H9 (cell line): ENCODE results near the gene ZNF408. TPM values are rescaled to one million over a fixed set of nuclear protein-coding genes. Genes with fewer than 3 reads are reported as not detected.

ENCODE experiments used
- DNase-seq: peaks from one replicate; pipeline ENCODE4 v3.0.0-alpha.2; 2017
- H2AFZ ChIP-seq: one replicate; pipeline ENCODE4 v1.6.1; 2013; ENCODE audit warnings: mild to moderate bottlenecking, low read length, control low read depth, moderate library complexity
- H2AK5ac ChIP-seq: 2 replicates; pipeline ENCODE4 v1.6.1; 2013; ENCODE audit warnings: low read length, control low read depth, mixed read lengths; ENCODE audit not compliant: insufficient read length
- H2BK120ac ChIP-seq: one replicate; pipeline ENCODE4 v1.6.1; 2013; ENCODE audit warnings: low read depth, mild to moderate bottlenecking, low read length, control low read depth, inconsistent platforms; ENCODE audit not compliant: poor library complexity, severe bottlenecking
- H2BK12ac ChIP-seq: 2 replicates; pipeline ENCODE4 v1.6.1; 2013; ENCODE audit warnings: low read length, control low read depth, mixed read lengths, low read depth; ENCODE audit not compliant: insufficient read length
- H2BK15ac ChIP-seq: 2 replicates; pipeline ENCODE4 v1.6.1; 2013; ENCODE audit warnings: low read depth, low read length, control low read depth
- H2BK20ac ChIP-seq: one replicate; pipeline ENCODE4 v1.6.1; 2013; ENCODE audit warnings: low read depth, mild to moderate bottlenecking, low read length, control low read depth, inconsistent platforms; ENCODE audit not compliant: poor library complexity, severe bottlenecking
- H2BK5ac ChIP-seq: 2 replicates; pipeline ENCODE4 v1.6.1; 2013; ENCODE audit warnings: low read length, control low read depth, mixed read lengths; ENCODE audit not compliant: insufficient read length
- H3K14ac ChIP-seq: 2 replicates; pipeline ENCODE4 v1.6.1; 2013; ENCODE audit warnings: low read length, control low read depth; ENCODE audit not compliant: insufficient read depth
- H3K18ac ChIP-seq: 2 replicates; pipeline ENCODE4 v1.6.1; 2013; ENCODE audit warnings: low read depth, mild to moderate bottlenecking, mixed read lengths, low read length, control low read depth; ENCODE audit not compliant: insufficient read length
- H3K23ac ChIP-seq: 2 replicates; pipeline ENCODE4 v1.6.1; 2013; ENCODE audit warnings: low read length, control low read depth, mixed read lengths, low read depth; ENCODE audit not compliant: insufficient read length
- H3K23me2 ChIP-seq: 2 replicates; pipeline ENCODE4 v1.6.1; 2013; ENCODE audit warnings: low read depth, mild to moderate bottlenecking, mixed read lengths, low read length, control low read depth; ENCODE audit not compliant: insufficient read length, poor library complexity, severe bottlenecking
- H3K27ac ChIP-seq: 2 replicates; pipeline ENCODE4 v1.5.1; 2013; ENCODE audit warnings: low read length, control low read depth, mixed read lengths, low read depth; ENCODE audit not compliant: insufficient read length
- H3K27me3 ChIP-seq: 2 replicates; pipeline ENCODE4 v1.6.1; 2013; ENCODE audit warnings: low read length, control low read depth, inconsistent platforms; ENCODE audit not compliant: insufficient read depth
- H3K4ac ChIP-seq: 2 replicates; pipeline ENCODE4 v1.6.1; 2013; ENCODE audit warnings: low read depth, mild to moderate bottlenecking, control low read depth, inconsistent platforms, low read length, moderate library complexity
- H3K4me1 ChIP-seq: 2 replicates; pipeline ENCODE4 v1.6.1; 2013; ENCODE audit warnings: low read length, control low read depth, inconsistent platforms; ENCODE audit not compliant: insufficient read depth
- H3K4me2 ChIP-seq: 2 replicates; pipeline ENCODE4 v1.6.1; 2013; ENCODE audit warnings: low read length, control low read depth, mixed read lengths; ENCODE audit not compliant: insufficient read length, insufficient read depth
- H3K56ac ChIP-seq: 2 replicates; pipeline ENCODE4 v1.6.1; 2013; ENCODE audit warnings: low read depth, mild to moderate bottlenecking, mixed read lengths, low read length, control low read depth; ENCODE audit not compliant: insufficient read length
- H3K79me1 ChIP-seq: 2 replicates; pipeline ENCODE4 v1.6.1; 2013; ENCODE audit warnings: low read depth, mild to moderate bottlenecking, moderate library complexity, low read length, control low read depth, inconsistent platforms; ENCODE audit not compliant: insufficient read depth, poor library complexity, severe bottlenecking
- H3K79me2 ChIP-seq: 2 replicates; pipeline ENCODE4 v1.6.1; 2013; ENCODE audit warnings: low read length, control low read depth, inconsistent platforms; ENCODE audit not compliant: insufficient read depth
- H3K9ac ChIP-seq: 2 replicates; pipeline ENCODE4 v1.6.1; 2013; ENCODE audit warnings: low read length, control low read depth, mixed read lengths; ENCODE audit not compliant: insufficient read length; ENCODE audit errors: extremely low read depth
- H3K9me3 ChIP-seq: one replicate; pipeline ENCODE4 v1.6.1; 2013; ENCODE audit warnings: low read depth, low read length, inconsistent platforms; ENCODE audit not compliant: control insufficient read depth
- H3T11ph ChIP-seq: one replicate; pipeline ENCODE4 v1.6.1; 2013; ENCODE audit warnings: mild to moderate bottlenecking, low read length, control low read depth, inconsistent platforms
- H4K20me1 ChIP-seq: one replicate; pipeline ENCODE4 v1.6.1; 2013; ENCODE audit not compliant: control insufficient read depth, insufficient read length, insufficient read depth
- H4K5ac ChIP-seq: 2 replicates; pipeline ENCODE4 v1.6.1; 2013; ENCODE audit warnings: low read depth, mild to moderate bottlenecking, mixed read lengths, low read length, control low read depth; ENCODE audit not compliant: insufficient read length
- H4K8ac ChIP-seq: replicated peaks from 2 replicates; pipeline ENCODE4 v1.6.1; 2013; ENCODE audit warnings: low read length, control low read depth, mixed read lengths, low read depth; ENCODE audit not compliant: insufficient read length
- H4K91ac ChIP-seq: 2 replicates; pipeline ENCODE4 v1.6.1; 2013; ENCODE audit warnings: low read depth, mild to moderate bottlenecking, moderate library complexity, mixed read lengths, low read length, control low read depth; ENCODE audit not compliant: insufficient read length
- H3K27ac Mint-ChIP-seq, 3 experiments: 2 replicates in 2 of 3; 3 replicates in 1 of 3; pipeline ENCODE4 v1.8.0; 2020 to 2021; ENCODE audit warnings: mixed read lengths in 3 of 3, mild to moderate bottlenecking in 1 of 3, moderate library complexity in 1 of 3
- H3K27me3 Mint-ChIP-seq: 2 replicates; pipeline ENCODE4 v1.8.0; 2021; ENCODE audit warnings: low read depth, mild to moderate bottlenecking, moderate library complexity, mixed read lengths
- H3K36me3 Mint-ChIP-seq, 3 experiments: 2 replicates in 2 of 3; 3 replicates in 1 of 3; pipeline ENCODE4 v1.8.0; 2020 to 2021; ENCODE audit warnings: low read depth in 3 of 3, mixed read lengths in 3 of 3; ENCODE audit not compliant: insufficient read depth in 1 of 3
- H3K4me1 Mint-ChIP-seq, 2 experiments: 2 replicates each; pipeline ENCODE4 v1.8.0; 2020; ENCODE audit warnings: mixed read lengths in 2 of 2
- H3K4me3 Mint-ChIP-seq, 2 experiments: 2 replicates in 1 of 2; 3 replicates in 1 of 2; pipeline ENCODE4 v1.8.0; 2020 to 2021; ENCODE audit warnings: mild to moderate bottlenecking in 2 of 2, mixed read lengths in 2 of 2, moderate library complexity in 1 of 2
- H3K9me3 Mint-ChIP-seq, 2 experiments: 2 replicates in 1 of 2; 3 replicates in 1 of 2; pipeline ENCODE4 v1.8.0; 2020; ENCODE audit warnings: mild to moderate bottlenecking in 2 of 2, mixed read lengths in 2 of 2, moderate library complexity in 1 of 2
- CTCF ChIP-seq: fragments of 200-600 bp; sonication (generic); conservative IDR thresholded peaks from 3 replicates; pipeline ENCODE4 v1.8.0; 2021; ENCODE audit warnings: antibody characterized with exemption, mild to moderate bottlenecking
- whole genome bisulfite sequencing: extraction: QIAGEN DNeasy Blood & Tissue Kit; methylation state at CpG from one replicate; pipeline ENCODE4 v1.1.7; 2013; ENCODE audit warnings: missing lambda C conversion rate, low lambda C conversion rate, mixed read lengths; ENCODE audit not compliant: insufficient read length; ENCODE audit errors: extremely low coverage; 5-methylcytosine and 5-hydroxymethylcytosine counted together
- total RNA-seq: library from RNA; stranded (reverse); gene quantifications from 2 replicates; pipeline ENCODE4 v1.2.1, GENCODE V29; 2021

Gene ZNF408
- total RNA-seq, 1 experiment from 2014 or later: 16.6 TPM

DNA sequence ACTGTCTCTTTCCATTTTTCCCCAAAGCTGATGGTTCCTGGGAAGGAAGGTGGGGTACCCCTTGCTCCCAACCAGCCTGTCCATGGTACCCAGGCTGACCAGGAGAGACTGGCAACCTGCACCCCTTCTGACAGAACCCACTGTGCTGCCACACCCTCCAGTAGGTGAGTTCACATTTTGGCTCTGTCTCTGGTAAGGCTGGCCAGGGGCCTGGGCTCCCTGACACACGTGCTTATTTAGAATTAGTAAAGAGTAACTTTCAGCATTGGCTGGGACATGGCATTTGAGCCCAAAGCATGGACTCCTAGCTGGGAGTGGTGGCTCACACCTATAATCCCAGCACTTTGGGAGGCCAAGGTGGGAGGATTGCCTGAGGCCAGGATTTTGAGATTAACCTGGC lies 35.5 kb upstream of the ZNF408 start:
- Mint-ChIP-seq H3K4me1 (no peaks in the 10 kb centered on the region), H3K27ac (no peak overlapping the region; a peak in 1 of 7 replicates), H3K27me3 (no peaks in the 10 kb centered on the region), H3K4me3 (no peak overlapping the region), H3K36me3 (peaks cover 8 to 72% (median 63%) of the 10 kb centered on the region in 3 experiments; a peak in 6 of 7 replicates), H3K9me3 (no peaks in the 10 kb centered on the region)
- Histone ChIP-seq H2BK5ac (no peak overlapping the region), H2BK12ac (no peak overlapping the region), H3K23ac (no peak overlapping the region), H3K79me2 (no peaks in the 10 kb centered on the region), H3K9ac (no peak overlapping the region), H2BK20ac (no peak overlapping the region), H2BK120ac (no peak overlapping the region), H3K4me1 (no peaks in the 10 kb centered on the region), H3K27me3 (no peaks in the 10 kb centered on the region), H3K9me3 (no peaks in the 10 kb centered on the region), H2BK15ac (no peak overlapping the region), H3K56ac (no peak overlapping the region), H4K5ac (no peak overlapping the region), H4K91ac (no peak overlapping the region), H3T11ph (no peak overlapping the region), H3K79me1 (no peaks in the 10 kb centered on the region), H2AFZ (no peak overlapping the region), H3K18ac (no peak overlapping the region), H4K20me1 (no peaks in the 10 kb centered on the region), H3K23me2 (no peaks in the 10 kb centered on the region), H3K4ac (no peak overlapping the region), H3K4me2 (no peak overlapping the region), H4K8ac (no peak overlapping the region), H2AK5ac (no peak overlapping the region), H3K14ac (no peak overlapping the region), H3K27ac (no peak overlapping the region)
- DNase-seq: no peak
- WGBS: no CpG with 5 or more reads among the region's 1 CpG
- TF ChIP-seq CTCF: no peak
